Measurements from ENCODE around the gene CDKN2B. TPM values are rescaled to one million over a fixed set of nuclear protein-coding genes. Genes with fewer than 3 reads are reported as not detected.

CDKN2B gene
- total and polyA plus RNA-seq, 2 of the 13 experiments (the other 11 are each of a cell fraction or from before 2014, with no cell fraction given), result 1.4 to 1.5 TPM

DNA sequence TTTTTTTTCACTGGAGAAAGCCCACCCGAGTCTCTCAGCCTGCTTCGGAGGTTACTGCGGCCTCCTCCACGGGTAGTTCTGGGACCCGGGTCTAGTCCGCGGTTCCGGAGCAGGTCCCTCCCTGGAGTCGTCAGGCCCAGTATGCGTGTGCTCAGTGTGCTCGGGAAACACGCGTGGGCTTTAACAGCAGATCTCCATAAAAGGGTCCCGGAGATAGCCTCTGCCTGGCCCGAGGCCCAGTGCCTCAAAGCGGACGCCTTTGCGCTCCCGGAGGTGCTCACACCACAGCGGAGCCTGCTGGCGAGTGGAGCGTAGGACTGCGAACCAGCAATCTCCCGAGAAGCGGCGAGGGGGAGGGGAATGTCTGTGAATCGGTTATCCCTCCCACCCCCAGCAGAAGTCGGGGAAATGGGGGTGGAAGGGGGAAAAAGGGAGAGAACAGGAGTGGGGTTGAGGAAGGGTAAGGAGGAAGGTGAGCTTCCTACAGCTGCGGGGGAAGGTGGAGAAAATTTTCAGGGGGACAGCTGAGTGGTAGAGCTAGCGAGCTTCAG lies 43.6 kb downstream of the CDKN2B start (continued):
- TF ChIP-seq, protein P1, sequence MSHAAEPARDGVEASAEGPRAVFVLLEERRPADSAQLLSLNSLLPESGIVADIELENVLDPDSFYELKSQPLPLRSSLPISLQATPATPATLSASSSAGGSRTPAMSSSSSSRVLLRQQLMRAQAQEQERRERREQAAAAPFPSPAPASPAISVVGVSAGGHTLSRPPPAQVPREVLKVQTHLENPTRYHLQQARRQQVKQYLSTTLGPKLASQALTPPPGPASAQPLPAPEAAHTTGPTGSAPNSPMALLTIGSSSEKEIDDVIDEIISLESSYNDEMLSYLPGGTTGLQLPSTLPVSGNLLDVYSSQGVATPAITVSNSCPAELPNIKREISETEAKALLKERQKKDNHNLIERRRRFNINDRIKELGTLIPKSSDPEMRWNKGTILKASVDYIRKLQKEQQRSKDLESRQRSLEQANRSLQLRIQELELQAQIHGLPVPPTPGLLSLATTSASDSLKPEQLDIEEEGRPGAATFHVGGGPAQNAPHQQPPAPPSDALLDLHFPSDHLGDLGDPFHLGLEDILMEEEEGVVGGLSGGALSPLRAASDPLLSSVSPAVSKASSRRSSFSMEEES (CRISPR knock-in tag; IDR thresholded peaks at IDR 0.05), result no peak
- no peak for TF ChIP-seq POLR2A (IDR thresholded peaks at IDR 0.05; ENCODE audit: insufficient read depth in 1 of 2, low read depth in 2 of 2, low read length in 2 of 2)
- TF ChIP-seq SAFB2 (CRISPR knock-in tag; IDR thresholded peaks at IDR 0.05; ENCODE audit: borderline replicate concordance, low read depth), result no peak
- no peak for TF ChIP-seq DMAP1 (CRISPR knock-in tag; IDR thresholded peaks at IDR 0.05)
- TF ChIP-seq, protein P2, sequence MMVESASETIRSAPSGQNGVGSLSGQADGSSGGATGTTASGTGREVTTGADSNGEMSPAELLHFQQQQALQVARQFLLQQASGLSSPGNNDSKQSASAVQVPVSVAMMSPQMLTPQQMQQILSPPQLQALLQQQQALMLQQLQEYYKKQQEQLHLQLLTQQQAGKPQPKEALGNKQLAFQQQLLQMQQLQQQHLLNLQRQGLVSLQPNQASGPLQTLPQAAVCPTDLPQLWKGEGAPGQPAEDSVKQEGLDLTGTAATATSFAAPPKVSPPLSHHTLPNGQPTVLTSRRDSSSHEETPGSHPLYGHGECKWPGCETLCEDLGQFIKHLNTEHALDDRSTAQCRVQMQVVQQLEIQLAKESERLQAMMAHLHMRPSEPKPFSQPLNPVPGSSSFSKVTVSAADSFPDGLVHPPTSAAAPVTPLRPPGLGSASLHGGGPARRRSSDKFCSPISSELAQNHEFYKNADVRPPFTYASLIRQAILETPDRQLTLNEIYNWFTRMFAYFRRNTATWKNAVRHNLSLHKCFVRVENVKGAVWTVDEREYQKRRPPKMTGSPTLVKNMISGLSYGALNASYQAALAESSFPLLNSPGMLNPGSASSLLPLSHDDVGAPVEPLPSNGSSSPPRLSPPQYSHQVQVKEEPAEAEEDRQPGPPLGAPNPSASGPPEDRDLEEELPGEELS (CRISPR knock-in tag; IDR thresholded peaks at IDR 0.05), result 0 out of 2 replicates have a peak, but pooled peaks have one; percentile 8
- TF ChIP-seq MZF1 (CRISPR knock-in tag; IDR thresholded peaks at IDR 0.05; ENCODE audit: borderline replicate concordance), result no peak
- TF ChIP-seq PCBP1 (IDR thresholded peaks at IDR 0.05; ENCODE audit: borderline replicate concordance, low read depth, low read length), result 0 out of 2 replicates have a peak, but pooled peaks have one; percentile 54
- TF ChIP-seq, protein P3, sequence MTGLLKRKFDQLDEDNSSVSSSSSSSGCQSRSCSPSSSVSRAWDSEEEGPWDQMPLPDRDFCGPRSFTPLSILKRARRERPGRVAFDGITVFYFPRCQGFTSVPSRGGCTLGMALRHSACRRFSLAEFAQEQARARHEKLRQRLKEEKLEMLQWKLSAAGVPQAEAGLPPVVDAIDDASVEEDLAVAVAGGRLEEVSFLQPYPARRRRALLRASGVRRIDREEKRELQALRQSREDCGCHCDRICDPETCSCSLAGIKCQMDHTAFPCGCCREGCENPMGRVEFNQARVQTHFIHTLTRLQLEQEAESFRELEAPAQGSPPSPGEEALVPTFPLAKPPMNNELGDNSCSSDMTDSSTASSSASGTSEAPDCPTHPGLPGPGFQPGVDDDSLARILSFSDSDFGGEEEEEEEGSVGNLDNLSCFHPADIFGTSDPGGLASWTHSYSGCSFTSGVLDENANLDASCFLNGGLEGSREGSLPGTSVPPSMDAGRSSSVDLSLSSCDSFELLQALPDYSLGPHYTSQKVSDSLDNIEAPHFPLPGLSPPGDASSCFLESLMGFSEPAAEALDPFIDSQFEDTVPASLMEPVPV (CRISPR knock-in tag; IDR thresholded peaks at IDR 0.05), result no peak
- TF ChIP-seq ZNF30 (CRISPR knock-in tag; IDR thresholded peaks at IDR 0.05), result no peak
- no peak for TF ChIP-seq GLI4 (CRISPR knock-in tag; IDR thresholded peaks at IDR 0.05; ENCODE audit: borderline replicate concordance)
- no peak for TF ChIP-seq SIN3A (IDR thresholded peaks at IDR 0.05; ENCODE audit: borderline replicate concordance, low read depth, low read length)
- no peak for TF ChIP-seq SALL2 (CRISPR knock-in tag; IDR thresholded peaks at IDR 0.05)
- no peak for TF ChIP-seq RFX5 (IDR thresholded peaks at IDR 0.05; ENCODE audit: low read depth, low read length)
- TF ChIP-seq ZNF33A (CRISPR knock-in tag; IDR thresholded peaks at IDR 0.05; ENCODE audit: borderline replicate concordance), result no peak
- TF ChIP-seq, protein P4, sequence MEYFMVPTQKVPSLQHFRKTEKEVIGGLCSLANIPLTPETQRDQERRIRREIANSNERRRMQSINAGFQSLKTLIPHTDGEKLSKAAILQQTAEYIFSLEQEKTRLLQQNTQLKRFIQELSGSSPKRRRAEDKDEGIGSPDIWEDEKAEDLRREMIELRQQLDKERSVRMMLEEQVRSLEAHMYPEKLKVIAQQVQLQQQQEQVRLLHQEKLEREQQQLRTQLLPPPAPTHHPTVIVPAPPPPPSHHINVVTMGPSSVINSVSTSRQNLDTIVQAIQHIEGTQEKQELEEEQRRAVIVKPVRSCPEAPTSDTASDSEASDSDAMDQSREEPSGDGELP (IDR thresholded peaks at IDR 0.05; ENCODE audit: borderline replicate concordance, low read depth), result no peak
- no peak for TF ChIP-seq KLF11 (CRISPR knock-in tag; IDR thresholded peaks at IDR 0.05)
- TF ChIP-seq RAD21 (CRISPR knock-in tag; IDR thresholded peaks at IDR 0.05), result peak; percentile 55; the same call in 1 of the 2 replicates
- TF ChIP-seq CHD2 (IDR thresholded peaks at IDR 0.05; ENCODE audit: low read depth, low read length), result 0 out of 2 replicates have a peak, but pooled peaks have one; percentile 31
- TF ChIP-seq, protein P5, sequence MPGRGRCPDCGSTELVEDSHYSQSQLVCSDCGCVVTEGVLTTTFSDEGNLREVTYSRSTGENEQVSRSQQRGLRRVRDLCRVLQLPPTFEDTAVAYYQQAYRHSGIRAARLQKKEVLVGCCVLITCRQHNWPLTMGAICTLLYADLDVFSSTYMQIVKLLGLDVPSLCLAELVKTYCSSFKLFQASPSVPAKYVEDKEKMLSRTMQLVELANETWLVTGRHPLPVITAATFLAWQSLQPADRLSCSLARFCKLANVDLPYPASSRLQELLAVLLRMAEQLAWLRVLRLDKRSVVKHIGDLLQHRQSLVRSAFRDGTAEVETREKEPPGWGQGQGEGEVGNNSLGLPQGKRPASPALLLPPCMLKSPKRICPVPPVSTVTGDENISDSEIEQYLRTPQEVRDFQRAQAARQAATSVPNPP (CRISPR knock-in tag; IDR thresholded peaks at IDR 0.05), result no peak
- no peak for TF ChIP-seq ZNF337 (CRISPR knock-in tag; IDR thresholded peaks at IDR 0.05; ENCODE audit: borderline replicate concordance, low read depth)
- TF ChIP-seq, protein P6, sequence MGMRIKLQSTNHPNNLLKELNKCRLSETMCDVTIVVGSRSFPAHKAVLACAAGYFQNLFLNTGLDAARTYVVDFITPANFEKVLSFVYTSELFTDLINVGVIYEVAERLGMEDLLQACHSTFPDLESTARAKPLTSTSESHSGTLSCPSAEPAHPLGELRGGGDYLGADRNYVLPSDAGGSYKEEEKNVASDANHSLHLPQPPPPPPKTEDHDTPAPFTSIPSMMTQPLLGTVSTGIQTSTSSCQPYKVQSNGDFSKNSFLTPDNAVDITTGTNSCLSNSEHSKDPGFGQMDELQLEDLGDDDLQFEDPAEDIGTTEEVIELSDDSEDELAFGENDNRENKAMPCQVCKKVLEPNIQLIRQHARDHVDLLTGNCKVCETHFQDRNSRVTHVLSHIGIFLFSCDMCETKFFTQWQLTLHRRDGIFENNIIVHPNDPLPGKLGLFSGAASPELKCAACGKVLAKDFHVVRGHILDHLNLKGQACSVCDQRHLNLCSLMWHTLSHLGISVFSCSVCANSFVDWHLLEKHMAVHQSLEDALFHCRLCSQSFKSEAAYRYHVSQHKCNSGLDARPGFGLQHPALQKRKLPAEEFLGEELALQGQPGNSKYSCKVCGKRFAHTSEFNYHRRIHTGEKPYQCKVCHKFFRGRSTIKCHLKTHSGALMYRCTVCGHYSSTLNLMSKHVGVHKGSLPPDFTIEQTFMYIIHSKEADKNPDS (CRISPR knock-in tag; IDR thresholded peaks at IDR 0.05), result no peak
- no peak for TF ChIP-seq KDM4B (CRISPR knock-in tag; IDR thresholded peaks at IDR 0.05)
